OCI-LY7 (cell line): Measurements from ENCODE around the gene HOXA10. TPM values are rescaled to one million over a fixed set of nuclear protein-coding genes. Genes with fewer than 3 reads are reported as not detected.

Experiments used
- BruUV-seq: library from RNA; stranded (reverse); fragments of 400-500 nt; replicated peaks from 2 replicates; lab custom pipeline; 2021; lab: Mats Ljungman, UMichigan
- CTCF ChIA-PET: fragments of 300-600 bp; sonication (Branson Sonifier 250); formaldehyde crosslinking; loops from one replicate; lab custom pipeline; 2022; ENCODE audit warnings: antibody characterized with exemption; ENCODE audit not compliant: unreplicated experiment; lab: Charles Lee
- POLR2A ChIA-PET: fragments of 300-600 bp; sonication (Branson Sonifier 250); formaldehyde crosslinking; loops from one replicate; lab custom pipeline; 2022; ENCODE audit warnings: antibody characterized with exemption; lab: Charles Lee
- DNase-seq: peaks from one replicate; pipeline ENCODE4 v3.0.0-alpha.2; 2015; ENCODE audit warnings: low spot score
- H2AFZ ChIP-seq: fragments of 200-600 bp; sonication (generic), shearing (Covaris generic); 2 replicates; pipeline ENCODE4 v1.6.1; 2014; ENCODE audit warnings: mild to moderate bottlenecking, antibody characterized with exemption, low read length, moderate library complexity
- H3K27ac ChIP-seq: fragments of 200-600 bp; sonication (generic); 2 replicates; pipeline ENCODE4 v1.5.1; 2014; ENCODE audit warnings: mixed run types, low read depth, mild to moderate bottlenecking, moderate library complexity, low read length, inconsistent platforms; ENCODE audit not compliant: poor library complexity, severe bottlenecking
- H3K36me3 ChIP-seq: fragments of 200-600 bp; sonication (generic); 2 replicates; pipeline ENCODE4 v1.6.1; 2014; ENCODE audit warnings: mild to moderate bottlenecking, antibody characterized with exemption, low read length, moderate library complexity, mixed read lengths; ENCODE audit not compliant: insufficient read depth
- H3K4me1 ChIP-seq: fragments of 200-600 bp; sonication (generic); 2 replicates; pipeline ENCODE4 v1.5.1; 2014; ENCODE audit warnings: mild to moderate bottlenecking, low read length; ENCODE audit not compliant: insufficient read depth, poor library complexity, severe bottlenecking
- H3K4me2 ChIP-seq: fragments of 200-600 bp; sonication (generic); 2 replicates; pipeline ENCODE4 v1.6.1; 2014; ENCODE audit warnings: mild to moderate bottlenecking, low read length
- H3K4me3 ChIP-seq: fragments of 200-600 bp; sonication (generic); 2 replicates; pipeline ENCODE4 v1.5.1; 2014; ENCODE audit warnings: mild to moderate bottlenecking, low read depth, low read length; ENCODE audit not compliant: poor library complexity, severe bottlenecking
- H3K79me2 ChIP-seq: fragments of 200-600 bp; sonication (generic); 2 replicates; pipeline ENCODE4 v1.6.1; 2016; ENCODE audit warnings: low read depth, mild to moderate bottlenecking, low read length, moderate library complexity, mixed read lengths; ENCODE audit not compliant: insufficient read depth
- H3K9me2 ChIP-seq: fragments of 200-600 bp; sonication (generic); 2 replicates; pipeline ENCODE4 v1.6.1; 2016; ENCODE audit warnings: mild to moderate bottlenecking, low read length, mixed read lengths; ENCODE audit not compliant: insufficient read depth
- H3K9me3 ChIP-seq: fragments of 200-600 bp; sonication (generic); 2 replicates; pipeline ENCODE4 v1.6.1; 2014; ENCODE audit warnings: mild to moderate bottlenecking, mixed run types, low read length, mixed read lengths
- H4K20me1 ChIP-seq: fragments of 200-600 bp; sonication (generic); 2 replicates; pipeline ENCODE4 v1.6.1; 2014; ENCODE audit warnings: mild to moderate bottlenecking, antibody characterized with exemption, low read length, moderate library complexity, mixed read lengths; ENCODE audit not compliant: insufficient read depth
- EZH2phosphoT487 ChIP-seq: fragments of 200-600 bp; sonication (generic); IDR thresholded peaks from 2 replicates; pipeline ENCODE4 v1.6.1; 2018; ENCODE audit warnings: low read depth, borderline replicate concordance, mild to moderate bottlenecking, mixed run types, antibody characterized with exemption, low read length, moderate library complexity, mixed read lengths
- intact Hi-C: fragments of 100-400 bp; cut with micrococcal nuclease; formaldehyde crosslinking; loops from one replicate; pipeline ENCODE4 v1.10.0; 2022; ENCODE audit not compliant: unreplicated experiment
- total RNA-seq, 2 experiments: library from RNA; depleted of rRNA in 1 of 2; stranded (reverse); fragments of >200 nt in 1 of 2; shearing (Covaris generic) in 1 of 2; gene quantifications; 2 replicates each; pipeline ENCODE4 v1.2.3, GENCODE V29; 2014 to 2022
- TF ChIP-seq, protein P1 (sequence below): fragments of 200-600 bp; sonication (generic); conservative IDR thresholded peaks from 2 replicates; pipeline ENCODE4 v1.5.1; 2014; ENCODE audit warnings: mild to moderate bottlenecking, antibody characterized with exemption, low read length, moderate library complexity, mixed read lengths

Gene HOXA10
- total RNA-seq, 2 experiments from 2014 or later, result not detected

GRCh38 chr7:27193335-27194001, 19.3 kb upstream of the HOXA10 start:
- ChIA-PET CTCF (no interaction called here), POLR2A (interaction anchor here (0.5 kb wide), 1 partner anchor 33 kb away, joined by 3 read pairs; no protein-coding TSS in a partner anchor)
- H3K9me2 ChIP-seq, result no peaks in the 10 kb centered on the region
- H4K20me1 ChIP-seq, result no peaks in the 10 kb centered on the region
- H3K4me1 ChIP-seq, result no peaks in the 10 kb centered on the region
- no peak overlapping the region for H2AFZ ChIP-seq
- no TSS peak for BruUV-seq
- no peak overlapping the region for H3K4me3 ChIP-seq
- H3K36me3 ChIP-seq, result no peaks in the 10 kb centered on the region
- H3K4me2 ChIP-seq, result peak overlapping the region; percentile 43; the same call in 1 of the 2 replicates
- no peaks in the 10 kb centered on the region for H3K9me3 ChIP-seq
- TF ChIP-seq EZH2phosphoT487, result no peak
- TF ChIP-seq, protein P1, sequence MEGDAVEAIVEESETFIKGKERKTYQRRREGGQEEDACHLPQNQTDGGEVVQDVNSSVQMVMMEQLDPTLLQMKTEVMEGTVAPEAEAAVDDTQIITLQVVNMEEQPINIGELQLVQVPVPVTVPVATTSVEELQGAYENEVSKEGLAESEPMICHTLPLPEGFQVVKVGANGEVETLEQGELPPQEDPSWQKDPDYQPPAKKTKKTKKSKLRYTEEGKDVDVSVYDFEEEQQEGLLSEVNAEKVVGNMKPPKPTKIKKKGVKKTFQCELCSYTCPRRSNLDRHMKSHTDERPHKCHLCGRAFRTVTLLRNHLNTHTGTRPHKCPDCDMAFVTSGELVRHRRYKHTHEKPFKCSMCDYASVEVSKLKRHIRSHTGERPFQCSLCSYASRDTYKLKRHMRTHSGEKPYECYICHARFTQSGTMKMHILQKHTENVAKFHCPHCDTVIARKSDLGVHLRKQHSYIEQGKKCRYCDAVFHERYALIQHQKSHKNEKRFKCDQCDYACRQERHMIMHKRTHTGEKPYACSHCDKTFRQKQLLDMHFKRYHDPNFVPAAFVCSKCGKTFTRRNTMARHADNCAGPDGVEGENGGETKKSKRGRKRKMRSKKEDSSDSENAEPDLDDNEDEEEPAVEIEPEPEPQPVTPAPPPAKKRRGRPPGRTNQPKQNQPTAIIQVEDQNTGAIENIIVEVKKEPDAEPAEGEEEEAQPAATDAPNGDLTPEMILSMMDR, result no peak
- intact Hi-C loops, result loop anchor here (10.0 kb wide), 2 partner anchors 471 to 831 kb away; partner anchors contain the start of gene HIBADH
- no peaks in the 10 kb centered on the region for H3K79me2 ChIP-seq
- H3K27ac ChIP-seq, result no peak overlapping the region
- no peak for DNase-seq

DNA sequence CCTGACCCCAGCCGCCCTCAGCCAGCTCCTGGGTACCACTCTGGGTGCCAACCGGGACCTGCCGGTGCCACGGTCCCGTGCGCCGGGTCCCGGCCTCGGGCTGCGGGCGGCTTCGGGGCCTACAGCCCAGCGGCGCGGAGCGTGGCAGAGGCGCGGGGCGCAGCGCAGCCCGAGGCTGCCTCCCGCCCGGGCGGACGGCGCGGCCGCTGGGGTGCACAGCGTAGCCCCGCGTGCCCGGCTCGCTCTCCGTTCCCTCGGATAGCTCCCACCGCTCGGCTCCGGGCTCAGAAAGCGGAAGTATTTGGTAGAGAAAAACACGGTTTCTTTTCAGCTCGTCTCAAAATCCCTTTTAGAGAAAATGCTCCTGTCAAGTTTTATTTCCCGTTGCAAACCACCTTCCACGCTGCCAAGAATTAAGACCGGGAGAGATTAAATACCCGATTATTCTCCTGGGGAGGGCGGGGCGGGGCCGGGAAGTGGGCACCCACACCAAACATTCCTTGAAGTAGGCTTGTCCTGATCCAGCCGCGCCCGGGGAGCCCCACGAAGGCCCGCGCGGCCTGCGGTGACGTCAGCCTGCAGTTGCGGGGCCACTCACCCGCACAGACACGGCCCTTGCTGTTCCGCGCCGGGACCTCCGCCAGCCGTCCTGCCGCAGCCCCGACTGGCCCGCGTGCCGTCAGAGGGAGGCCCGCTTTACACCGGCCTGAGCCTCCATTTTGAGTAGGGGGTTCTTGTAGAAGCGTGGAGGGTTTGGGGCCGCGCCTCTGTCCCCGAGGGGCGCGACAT, 18.6 kb upstream of the HOXA10 start:
- no peaks in the 10 kb centered on the region for H3K4me1 ChIP-seq
- no peak for DNase-seq
- no peak overlapping the region for H3K27ac ChIP-seq
- TF ChIP-seq EZH2phosphoT487, result no peak
- TF ChIP-seq, protein P1, result no peak
- no TSS peak for BruUV-seq
- H3K36me3 ChIP-seq, result no peaks in the 10 kb centered on the region
- intact Hi-C loops, result loop anchor here (10.0 kb wide), 2 partner anchors 472 to 832 kb away; partner anchors contain the start of gene HIBADH
- no peaks in the 10 kb centered on the region for H4K20me1 ChIP-seq
- H3K4me2 ChIP-seq, result peak overlapping the region; percentile 43; the same call in 1 of the 2 replicates
- H3K9me2 ChIP-seq, result no peaks in the 10 kb centered on the region
- POLR2A ChIA-PET, result interaction anchor here (0.5 kb wide), 1 partner anchor 32 kb away, joined by 3 read pairs; no protein-coding TSS in a partner anchor
- CTCF ChIA-PET, result no interaction called here
- H3K79me2 ChIP-seq, result no peaks in the 10 kb centered on the region
- no peak overlapping the region for H2AFZ ChIP-seq
- H3K4me3 ChIP-seq, result no peak overlapping the region
- H3K9me3 ChIP-seq, result no peaks in the 10 kb centered on the region
